Renal cortex interstitium (tissue), 11 donors: ENCODE data around the gene ASPG. TPM values are rescaled to one million over a fixed set of nuclear protein-coding genes. Genes with fewer than 3 reads are reported as not detected.

ENCODE experiments used
- DNase-seq, 11 donors: peaks; one replicate each; pipeline ENCODE4 v3.0.0-alpha.2; 2013; ENCODE audit warnings: low read depth in 9 of 11, low spot score in 4 of 11; ENCODE audit errors: extremely low read depth in 1 of 11
- polyA plus RNA-seq, 3 donors: library from polyadenylated mRNA; unstranded; fragments of 120-200 nt; gene quantifications; one replicate each; pipeline ENCODE4 v1.2.1, GENCODE V29; 2013; ENCODE audit not compliant: insufficient read length in 3 of 3

The ASPG gene
- polyA plus RNA-seq, 3 donors = 10.1 to 17.3 (median 13.1) TPM

- DNase-seq = no peak
Observed at GRCh38 chr14:104139460-104140212, 54.1 kb downstream of the ASPG start.

GRCh38 chr14:104140213-104140462 lies 54.6 kb downstream of the ASPG start:
- DNase-seq = no peak

GRCh38 chr14:104140463-104141331 lies 55.2 kb downstream of the ASPG start:
- no peak for DNase-seq

- DNase-seq = no peak
Observed at GRCh38 chr14:104141621-104142091, 56.2 kb downstream of the ASPG start.

- DNase-seq = no peak
Observed at GRCh38 chr14:104142136-104142945, 56.8 kb downstream of the ASPG start.

GRCh38 chr14:104142946-104143470 lies 57.5 kb downstream of the ASPG start:
- DNase-seq = no peak

- no peak for DNase-seq
Observed at GRCh38 chr14:104143521-104144452, 58.3 kb downstream of the ASPG start.

GRCh38 chr14:104144453-104144790 lies 58.9 kb downstream of the ASPG start:
- no peak for DNase-seq

- DNase-seq = no peak
Observed at GRCh38 chr14:104144911-104145825, 59.7 kb downstream of the ASPG start.

- DNase-seq = no peak
Observed at GRCh38 chr14:104145826-104146601, 60.5 kb downstream of the ASPG start.

- no peak for DNase-seq
Observed at GRCh38 chr14:104146651-104147345, 61.3 kb downstream of the ASPG start.

GRCh38 chr14:104147346-104148125 lies 62.0 kb downstream of the ASPG start:
- DNase-seq = no peak

- DNase-seq = no peak
Observed at GRCh38 chr14:104148433-104149277, 63.2 kb downstream of the ASPG start.

GRCh38 chr14:104149278-104149595 lies 63.7 kb downstream of the ASPG start:
- no peak for DNase-seq
